ENCODE measurements around the gene GPR61.

- no peak for TF ChIP-seq CTCF (IDR thresholded peaks at IDR 0.05)
- TF ChIP-seq POLR2A (IDR thresholded peaks at IDR 0.05): peak; percentile 98 to 99
Observed at GRCh38 chr1:109548321-109549267, 8.9 kb downstream of the GPR61 start, which contains the start of gene GNAI3.
